H9 (cell line): ENCODE measurements around the gene NECTIN4. TPM values are rescaled to one million over a fixed set of nuclear protein-coding genes. Genes with fewer than 3 reads are reported as not detected.

Experiments used
- DNase-seq: peaks from one replicate; pipeline ENCODE4 v3.0.0-alpha.2; 2017
- H2AFZ ChIP-seq: one replicate; pipeline ENCODE4 v1.6.1; 2013; ENCODE audit warnings: mild to moderate bottlenecking, low read length, control low read depth, moderate library complexity
- H2AK5ac ChIP-seq: 2 replicates; pipeline ENCODE4 v1.6.1; 2013; ENCODE audit warnings: low read length, control low read depth, mixed read lengths; ENCODE audit not compliant: insufficient read length
- H2BK120ac ChIP-seq: one replicate; pipeline ENCODE4 v1.6.1; 2013; ENCODE audit warnings: low read depth, mild to moderate bottlenecking, low read length, control low read depth, inconsistent platforms; ENCODE audit not compliant: poor library complexity, severe bottlenecking
- H2BK12ac ChIP-seq: 2 replicates; pipeline ENCODE4 v1.6.1; 2013; ENCODE audit warnings: low read length, control low read depth, mixed read lengths, low read depth; ENCODE audit not compliant: insufficient read length
- H2BK15ac ChIP-seq: 2 replicates; pipeline ENCODE4 v1.6.1; 2013; ENCODE audit warnings: low read depth, low read length, control low read depth
- H2BK20ac ChIP-seq: one replicate; pipeline ENCODE4 v1.6.1; 2013; ENCODE audit warnings: low read depth, mild to moderate bottlenecking, low read length, control low read depth, inconsistent platforms; ENCODE audit not compliant: poor library complexity, severe bottlenecking
- H2BK5ac ChIP-seq: 2 replicates; pipeline ENCODE4 v1.6.1; 2013; ENCODE audit warnings: low read length, control low read depth, mixed read lengths; ENCODE audit not compliant: insufficient read length
- H3K14ac ChIP-seq: 2 replicates; pipeline ENCODE4 v1.6.1; 2013; ENCODE audit warnings: low read length, control low read depth; ENCODE audit not compliant: insufficient read depth
- H3K18ac ChIP-seq: 2 replicates; pipeline ENCODE4 v1.6.1; 2013; ENCODE audit warnings: low read depth, mild to moderate bottlenecking, mixed read lengths, low read length, control low read depth; ENCODE audit not compliant: insufficient read length
- H3K23ac ChIP-seq: 2 replicates; pipeline ENCODE4 v1.6.1; 2013; ENCODE audit warnings: low read length, control low read depth, mixed read lengths, low read depth; ENCODE audit not compliant: insufficient read length
- H3K23me2 ChIP-seq: 2 replicates; pipeline ENCODE4 v1.6.1; 2013; ENCODE audit warnings: low read depth, mild to moderate bottlenecking, mixed read lengths, low read length, control low read depth; ENCODE audit not compliant: insufficient read length, poor library complexity, severe bottlenecking
- H3K27ac ChIP-seq: 2 replicates; pipeline ENCODE4 v1.5.1; 2013; ENCODE audit warnings: low read length, control low read depth, mixed read lengths, low read depth; ENCODE audit not compliant: insufficient read length
- H3K27me3 ChIP-seq: 2 replicates; pipeline ENCODE4 v1.6.1; 2013; ENCODE audit warnings: low read length, control low read depth, inconsistent platforms; ENCODE audit not compliant: insufficient read depth
- H3K4ac ChIP-seq: 2 replicates; pipeline ENCODE4 v1.6.1; 2013; ENCODE audit warnings: low read depth, mild to moderate bottlenecking, control low read depth, inconsistent platforms, low read length, moderate library complexity
- H3K4me1 ChIP-seq: 2 replicates; pipeline ENCODE4 v1.6.1; 2013; ENCODE audit warnings: low read length, control low read depth, inconsistent platforms; ENCODE audit not compliant: insufficient read depth
- H3K4me2 ChIP-seq: 2 replicates; pipeline ENCODE4 v1.6.1; 2013; ENCODE audit warnings: low read length, control low read depth, mixed read lengths; ENCODE audit not compliant: insufficient read length, insufficient read depth
- H3K56ac ChIP-seq: 2 replicates; pipeline ENCODE4 v1.6.1; 2013; ENCODE audit warnings: low read depth, mild to moderate bottlenecking, mixed read lengths, low read length, control low read depth; ENCODE audit not compliant: insufficient read length
- H3K79me1 ChIP-seq: 2 replicates; pipeline ENCODE4 v1.6.1; 2013; ENCODE audit warnings: low read depth, mild to moderate bottlenecking, moderate library complexity, low read length, control low read depth, inconsistent platforms; ENCODE audit not compliant: insufficient read depth, poor library complexity, severe bottlenecking
- H3K79me2 ChIP-seq: 2 replicates; pipeline ENCODE4 v1.6.1; 2013; ENCODE audit warnings: low read length, control low read depth, inconsistent platforms; ENCODE audit not compliant: insufficient read depth
- H3K9ac ChIP-seq: 2 replicates; pipeline ENCODE4 v1.6.1; 2013; ENCODE audit warnings: low read length, control low read depth, mixed read lengths; ENCODE audit not compliant: insufficient read length; ENCODE audit errors: extremely low read depth
- H3K9me3 ChIP-seq: one replicate; pipeline ENCODE4 v1.6.1; 2013; ENCODE audit warnings: low read depth, low read length, inconsistent platforms; ENCODE audit not compliant: control insufficient read depth
- H3T11ph ChIP-seq: one replicate; pipeline ENCODE4 v1.6.1; 2013; ENCODE audit warnings: mild to moderate bottlenecking, low read length, control low read depth, inconsistent platforms
- H4K20me1 ChIP-seq: one replicate; pipeline ENCODE4 v1.6.1; 2013; ENCODE audit not compliant: control insufficient read depth, insufficient read length, insufficient read depth
- H4K5ac ChIP-seq: 2 replicates; pipeline ENCODE4 v1.6.1; 2013; ENCODE audit warnings: low read depth, mild to moderate bottlenecking, mixed read lengths, low read length, control low read depth; ENCODE audit not compliant: insufficient read length
- H4K8ac ChIP-seq: replicated peaks from 2 replicates; pipeline ENCODE4 v1.6.1; 2013; ENCODE audit warnings: low read length, control low read depth, mixed read lengths, low read depth; ENCODE audit not compliant: insufficient read length
- H4K91ac ChIP-seq: 2 replicates; pipeline ENCODE4 v1.6.1; 2013; ENCODE audit warnings: low read depth, mild to moderate bottlenecking, moderate library complexity, mixed read lengths, low read length, control low read depth; ENCODE audit not compliant: insufficient read length
- H3K27ac Mint-ChIP-seq, 3 experiments: 2 replicates in 2 of 3; 3 replicates in 1 of 3; pipeline ENCODE4 v1.8.0; 2020 to 2021; ENCODE audit warnings: mixed read lengths in 3 of 3, mild to moderate bottlenecking in 1 of 3, moderate library complexity in 1 of 3
- H3K27me3 Mint-ChIP-seq: 2 replicates; pipeline ENCODE4 v1.8.0; 2021; ENCODE audit warnings: low read depth, mild to moderate bottlenecking, moderate library complexity, mixed read lengths
- H3K36me3 Mint-ChIP-seq, 3 experiments: 2 replicates in 2 of 3; 3 replicates in 1 of 3; pipeline ENCODE4 v1.8.0; 2020 to 2021; ENCODE audit warnings: low read depth in 3 of 3, mixed read lengths in 3 of 3; ENCODE audit not compliant: insufficient read depth in 1 of 3
- H3K4me1 Mint-ChIP-seq, 2 experiments: 2 replicates each; pipeline ENCODE4 v1.8.0; 2020; ENCODE audit warnings: mixed read lengths in 2 of 2
- H3K4me3 Mint-ChIP-seq, 2 experiments: 2 replicates in 1 of 2; 3 replicates in 1 of 2; pipeline ENCODE4 v1.8.0; 2020 to 2021; ENCODE audit warnings: mild to moderate bottlenecking in 2 of 2, mixed read lengths in 2 of 2, moderate library complexity in 1 of 2
- H3K9me3 Mint-ChIP-seq, 2 experiments: 2 replicates in 1 of 2; 3 replicates in 1 of 2; pipeline ENCODE4 v1.8.0; 2020; ENCODE audit warnings: mild to moderate bottlenecking in 2 of 2, mixed read lengths in 2 of 2, moderate library complexity in 1 of 2
- WGBS: extraction: QIAGEN DNeasy Blood & Tissue Kit; methylation state at CpG from one replicate; pipeline ENCODE4 v1.1.7; 2013; ENCODE audit warnings: missing lambda C conversion rate, low lambda C conversion rate, mixed read lengths; ENCODE audit not compliant: insufficient read length; ENCODE audit errors: extremely low coverage; 5-methylcytosine and 5-hydroxymethylcytosine counted together
- total RNA-seq: library from RNA; stranded (reverse); gene quantifications from 2 replicates; pipeline ENCODE4 v1.2.1, GENCODE V29; 2021
- TF ChIP-seq, protein P1 (sequence below): fragments of 200-600 bp; sonication (generic); conservative IDR thresholded peaks from 3 replicates; pipeline ENCODE4 v1.8.0; 2021; ENCODE audit warnings: antibody characterized with exemption, mild to moderate bottlenecking

NECTIN4 gene
- total RNA-seq, 1 experiment from 2014 or later: 0.33 TPM

DNA sequence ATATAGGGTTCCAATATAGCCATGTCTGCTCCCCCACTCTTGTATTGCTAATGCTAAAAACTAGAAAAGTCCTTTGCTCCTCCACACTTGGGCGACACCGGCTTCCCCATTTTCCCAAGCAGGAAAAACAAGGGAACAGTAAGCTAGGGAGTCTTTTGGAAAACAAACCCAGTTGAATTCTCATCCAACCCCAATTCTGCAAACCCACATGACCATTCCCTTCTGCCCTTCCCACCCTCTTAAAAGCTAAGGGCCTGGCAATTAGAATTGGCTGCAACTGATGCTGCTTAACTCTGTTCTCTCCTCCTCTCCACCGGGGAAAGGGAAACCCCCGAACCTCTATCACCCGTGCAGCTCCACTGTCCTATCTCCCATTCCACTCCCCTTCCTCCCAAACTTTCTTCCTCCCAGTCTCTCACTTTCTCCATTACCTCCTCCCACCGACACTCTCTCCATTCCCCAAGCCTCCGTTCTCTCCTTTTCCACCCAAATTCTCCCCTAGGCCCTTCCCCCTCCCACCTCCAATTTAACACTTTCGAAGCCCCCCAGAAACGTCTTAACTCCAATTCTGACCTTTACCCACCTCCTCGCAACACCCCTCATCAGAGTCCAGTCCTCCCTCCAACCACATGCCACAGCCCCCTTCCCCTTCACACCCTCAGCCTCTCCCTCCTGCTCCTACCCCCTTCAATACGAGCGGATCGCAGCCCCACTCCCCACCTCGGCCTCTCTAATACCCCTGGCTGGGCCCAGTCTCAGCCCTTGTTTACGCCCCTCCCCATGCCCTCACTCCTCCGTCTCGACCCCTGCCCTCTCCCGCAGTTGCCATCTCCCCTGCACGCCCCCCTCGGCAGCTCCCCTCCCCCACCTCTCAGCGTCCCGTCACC, 42.4 kb upstream of the NECTIN4 start:
- H3K27me3 ChIP-seq: no peaks in the 10 kb centered on the region
- no peak overlapping the region for H4K8ac ChIP-seq
- no peaks in the 10 kb centered on the region for H3K9me3 ChIP-seq
- no peak for DNase-seq
- H3K14ac ChIP-seq: peak overlapping the region; percentile 86
- Mint-ChIP-seq H3K27ac (peak overlapping the region; percentile 76 to 99 (median 93); a peak in 6 of 7 replicates), H3K27me3 (no peaks in the 10 kb centered on the region), H3K9me3 (no peaks in the 10 kb centered on the region; a peak in 1 of 5 replicates), H3K4me1 (peaks cover 18 to 19% of the 10 kb centered on the region in 2 experiments), H3K4me3 (no peak overlapping the region; a peak in 1 of 5 replicates), H3K36me3 (peaks cover 5 to 35% (median 33%) of the 10 kb centered on the region in 3 experiments; a peak in 6 of 7 replicates)
- H4K91ac ChIP-seq: no peak overlapping the region
- peaks cover 13% of the 10 kb centered on the region for H3K23me2 ChIP-seq
- peak overlapping the region; percentile 74 for H3K18ac ChIP-seq
- H3K56ac ChIP-seq: no peak overlapping the region
- H2BK12ac ChIP-seq: no peak overlapping the region
- H2AK5ac ChIP-seq: no peak overlapping the region
- no peak overlapping the region for H2AFZ ChIP-seq
- H2BK120ac ChIP-seq: no peak overlapping the region
- 100% methylated on average over 1 of the region's 22 CpGs for WGBS
- H2BK15ac ChIP-seq: no peak overlapping the region
- no peak overlapping the region for H2BK5ac ChIP-seq
- TF ChIP-seq, protein P1, sequence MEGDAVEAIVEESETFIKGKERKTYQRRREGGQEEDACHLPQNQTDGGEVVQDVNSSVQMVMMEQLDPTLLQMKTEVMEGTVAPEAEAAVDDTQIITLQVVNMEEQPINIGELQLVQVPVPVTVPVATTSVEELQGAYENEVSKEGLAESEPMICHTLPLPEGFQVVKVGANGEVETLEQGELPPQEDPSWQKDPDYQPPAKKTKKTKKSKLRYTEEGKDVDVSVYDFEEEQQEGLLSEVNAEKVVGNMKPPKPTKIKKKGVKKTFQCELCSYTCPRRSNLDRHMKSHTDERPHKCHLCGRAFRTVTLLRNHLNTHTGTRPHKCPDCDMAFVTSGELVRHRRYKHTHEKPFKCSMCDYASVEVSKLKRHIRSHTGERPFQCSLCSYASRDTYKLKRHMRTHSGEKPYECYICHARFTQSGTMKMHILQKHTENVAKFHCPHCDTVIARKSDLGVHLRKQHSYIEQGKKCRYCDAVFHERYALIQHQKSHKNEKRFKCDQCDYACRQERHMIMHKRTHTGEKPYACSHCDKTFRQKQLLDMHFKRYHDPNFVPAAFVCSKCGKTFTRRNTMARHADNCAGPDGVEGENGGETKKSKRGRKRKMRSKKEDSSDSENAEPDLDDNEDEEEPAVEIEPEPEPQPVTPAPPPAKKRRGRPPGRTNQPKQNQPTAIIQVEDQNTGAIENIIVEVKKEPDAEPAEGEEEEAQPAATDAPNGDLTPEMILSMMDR: no peak
- H4K20me1 ChIP-seq: no peaks in the 10 kb centered on the region
- H2BK20ac ChIP-seq: no peak overlapping the region
- H4K5ac ChIP-seq: no peak overlapping the region
- peaks cover 6% of the 10 kb centered on the region; the same call in 1 of the 2 replicates for H3K79me2 ChIP-seq
- no peak overlapping the region for H3K4ac ChIP-seq
- H3K9ac ChIP-seq: peak overlapping the region; percentile 86
- no peaks in the 10 kb centered on the region for H3K4me1 ChIP-seq
- H3K4me2 ChIP-seq: peak overlapping the region; percentile 98
- H3K27ac ChIP-seq: peak overlapping the region; percentile 33
- no peak overlapping the region for H3T11ph ChIP-seq
- H3K79me1 ChIP-seq: peaks cover 8% of the 10 kb centered on the region
- no peak overlapping the region for H3K23ac ChIP-seq
